Bronchial epithelial cell (primary cell): ENCODE data around the gene TRIM66. TPM values are rescaled to one million over a fixed set of nuclear protein-coding genes. Genes with fewer than 3 reads are reported as not detected.

Experiments used
- DNase-seq: peaks from one replicate; pipeline ENCODE4 v3.0.0-alpha.2; 2010; ENCODE audit warnings: low read depth
- FAIRE-seq: peaks from 2 replicates; lab custom pipeline; 2011; peaks lifted over from hg19 to GRCh38; lab: Jason Lieb, UNC
- H3K27me3 ChIP-seq: 2 replicates; pipeline ENCODE4 v1.5.1; 2011; ENCODE audit warnings: low read length; ENCODE audit not compliant: control insufficient read depth, insufficient read depth
- H3K36me3 ChIP-seq: 2 replicates; pipeline ENCODE4 v1.5.1; 2011; ENCODE audit warnings: low read length; ENCODE audit not compliant: control insufficient read depth, insufficient read depth
- H3K4me3 ChIP-seq: 2 replicates; pipeline ENCODE4 v1.5.1; 2011; ENCODE audit warnings: mild to moderate bottlenecking, low read depth, low read length, control low read depth
- total RNA-seq: library from RNA; depleted of rRNA; stranded (reverse); fragments of >200 nt; gene quantifications from 2 replicates; pipeline ENCODE4 v1.2.1, GENCODE V29; 2014
- TF ChIP-seq, protein P1 (sequence below): IDR thresholded peaks from 2 replicates; pipeline ENCODE4 v1.5.1; 2011; ENCODE audit warnings: mild to moderate bottlenecking, moderate library complexity, low read length, control low read depth, inconsistent platforms; ENCODE audit not compliant: insufficient read depth, severe bottlenecking

Gene TRIM66
- total RNA-seq, 1 donor from 2014 or later, result 4.2 TPM

DNA sequence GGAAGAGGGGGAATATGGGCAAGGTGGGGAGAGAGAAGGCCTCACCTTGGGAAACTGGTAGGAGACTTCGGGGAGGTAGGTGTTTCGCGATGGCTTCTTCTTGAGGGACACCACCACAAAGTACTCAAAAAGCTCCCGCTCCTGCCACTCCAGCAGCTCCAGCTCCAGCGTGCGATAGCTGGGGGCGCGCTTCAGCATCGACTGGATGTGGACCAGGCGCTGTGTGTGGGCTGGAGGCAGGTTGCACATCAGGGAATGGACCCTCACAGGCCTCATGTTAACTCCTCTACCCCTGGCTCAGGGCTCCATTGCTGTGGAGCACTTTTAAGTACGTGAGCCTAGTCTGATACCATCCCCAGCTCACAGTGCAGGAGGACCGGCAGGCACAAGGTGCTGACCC is 30.0 kb upstream of the TRIM66 start:
- H3K36me3 ChIP-seq, result peaks cover 26% of the 10 kb centered on the region
- no peaks in the 10 kb centered on the region for H3K27me3 ChIP-seq
- no peak overlapping the region for H3K4me3 ChIP-seq
- TF ChIP-seq, protein P1, sequence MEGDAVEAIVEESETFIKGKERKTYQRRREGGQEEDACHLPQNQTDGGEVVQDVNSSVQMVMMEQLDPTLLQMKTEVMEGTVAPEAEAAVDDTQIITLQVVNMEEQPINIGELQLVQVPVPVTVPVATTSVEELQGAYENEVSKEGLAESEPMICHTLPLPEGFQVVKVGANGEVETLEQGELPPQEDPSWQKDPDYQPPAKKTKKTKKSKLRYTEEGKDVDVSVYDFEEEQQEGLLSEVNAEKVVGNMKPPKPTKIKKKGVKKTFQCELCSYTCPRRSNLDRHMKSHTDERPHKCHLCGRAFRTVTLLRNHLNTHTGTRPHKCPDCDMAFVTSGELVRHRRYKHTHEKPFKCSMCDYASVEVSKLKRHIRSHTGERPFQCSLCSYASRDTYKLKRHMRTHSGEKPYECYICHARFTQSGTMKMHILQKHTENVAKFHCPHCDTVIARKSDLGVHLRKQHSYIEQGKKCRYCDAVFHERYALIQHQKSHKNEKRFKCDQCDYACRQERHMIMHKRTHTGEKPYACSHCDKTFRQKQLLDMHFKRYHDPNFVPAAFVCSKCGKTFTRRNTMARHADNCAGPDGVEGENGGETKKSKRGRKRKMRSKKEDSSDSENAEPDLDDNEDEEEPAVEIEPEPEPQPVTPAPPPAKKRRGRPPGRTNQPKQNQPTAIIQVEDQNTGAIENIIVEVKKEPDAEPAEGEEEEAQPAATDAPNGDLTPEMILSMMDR, result no peak
- FAIRE-seq (no peak), DNase-seq (no peak)

DNA sequence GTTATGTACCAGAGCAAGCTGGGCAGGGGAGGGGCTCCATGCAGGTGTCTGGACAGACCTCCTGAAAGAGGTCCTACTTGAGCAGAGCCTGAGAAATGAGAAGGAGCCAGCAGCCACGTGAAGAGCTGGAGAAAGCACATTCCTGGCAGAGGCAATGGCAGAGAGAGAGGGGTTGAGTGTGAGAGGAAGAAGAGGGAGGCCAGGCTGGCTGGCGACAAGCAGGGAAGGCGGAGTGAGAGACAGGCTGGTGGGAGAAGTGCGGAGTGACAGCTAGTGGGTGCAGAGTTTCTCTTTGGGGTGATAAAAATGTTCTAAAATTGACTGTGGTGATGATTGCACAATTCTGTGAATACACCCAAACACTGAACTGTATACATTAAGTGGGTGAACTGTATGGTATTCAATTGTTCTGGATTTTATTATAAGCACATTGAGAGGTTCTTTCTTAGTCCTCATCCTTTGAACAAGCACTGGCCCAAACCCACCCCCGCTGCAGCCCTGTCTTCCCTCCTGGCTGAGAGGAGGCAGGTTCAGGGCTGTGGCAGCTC is 29.5 kb upstream of the TRIM66 start:
- Histone ChIP-seq H3K4me3 (no peak overlapping the region), H3K36me3 (peaks cover 28% of the 10 kb centered on the region), H3K27me3 (no peaks in the 10 kb centered on the region)
- FAIRE-seq (no peak), DNase-seq (no peak)
- TF ChIP-seq, protein P1, result no peak

DNA sequence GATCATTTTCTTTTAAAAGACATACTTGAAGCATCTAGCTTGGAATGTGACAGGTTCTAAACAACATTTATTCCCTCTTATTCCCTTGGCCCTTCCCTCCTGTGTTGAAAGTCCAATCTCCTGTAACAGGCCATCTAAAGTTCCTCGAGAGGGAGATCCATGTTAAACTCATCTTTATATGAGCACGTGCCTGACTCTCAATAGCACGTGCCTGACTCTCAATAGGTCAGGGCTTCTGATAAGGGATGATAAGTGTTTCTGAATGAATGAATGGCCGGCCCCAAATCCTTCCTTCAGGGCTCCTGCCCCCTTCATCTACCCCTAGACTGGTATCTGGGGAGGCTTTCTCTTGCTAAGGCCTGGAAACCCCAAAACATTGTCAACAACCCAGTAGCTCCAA is 27.3 kb upstream of the TRIM66 start:
- Histone ChIP-seq H3K4me3 (no peak overlapping the region), H3K27me3 (no peaks in the 10 kb centered on the region), H3K36me3 (peaks cover 28% of the 10 kb centered on the region)
- DNase-seq (no peak), FAIRE-seq (no peak)
- TF ChIP-seq, protein P1, result no peak

DNA sequence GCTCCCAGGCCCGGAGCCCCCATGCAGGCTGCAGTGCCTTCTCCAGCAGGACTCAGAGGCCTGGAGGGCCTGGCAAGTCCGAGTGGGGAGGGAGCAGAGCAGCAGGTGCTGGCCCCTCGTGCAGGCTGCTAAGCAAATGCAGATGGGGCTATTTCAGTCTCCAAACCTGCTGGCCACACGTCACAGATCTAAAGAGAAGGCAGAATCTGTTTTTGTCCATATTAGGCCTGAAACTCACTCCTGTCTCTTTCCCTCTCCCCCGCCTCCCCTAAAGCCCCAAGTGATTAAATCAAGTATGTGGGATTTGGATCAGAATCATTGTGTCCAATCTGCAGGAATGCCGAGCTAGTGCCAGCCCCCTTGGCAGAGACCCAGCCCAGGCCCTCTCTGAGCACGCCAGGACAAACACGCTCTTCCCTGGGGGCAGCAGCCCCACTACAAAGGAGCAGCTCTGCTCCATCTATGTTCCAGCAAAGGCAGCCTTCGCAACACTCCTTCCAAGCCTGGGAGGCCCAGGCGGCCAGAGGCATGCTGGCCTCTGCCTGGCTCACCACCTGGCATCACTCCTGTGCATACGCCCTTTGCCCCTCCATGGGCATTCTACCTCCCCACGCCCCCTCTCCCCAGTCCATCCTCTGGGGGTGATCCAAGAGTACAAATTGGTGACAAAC is 26.7 kb upstream of the TRIM66 start:
- no peak for FAIRE-seq
- Histone ChIP-seq H3K4me3 (no peak overlapping the region), H3K27me3 (no peaks in the 10 kb centered on the region), H3K36me3 (peaks cover 28% of the 10 kb centered on the region)
- TF ChIP-seq, protein P1, result no peak
- DNase-seq, result no peak

DNA sequence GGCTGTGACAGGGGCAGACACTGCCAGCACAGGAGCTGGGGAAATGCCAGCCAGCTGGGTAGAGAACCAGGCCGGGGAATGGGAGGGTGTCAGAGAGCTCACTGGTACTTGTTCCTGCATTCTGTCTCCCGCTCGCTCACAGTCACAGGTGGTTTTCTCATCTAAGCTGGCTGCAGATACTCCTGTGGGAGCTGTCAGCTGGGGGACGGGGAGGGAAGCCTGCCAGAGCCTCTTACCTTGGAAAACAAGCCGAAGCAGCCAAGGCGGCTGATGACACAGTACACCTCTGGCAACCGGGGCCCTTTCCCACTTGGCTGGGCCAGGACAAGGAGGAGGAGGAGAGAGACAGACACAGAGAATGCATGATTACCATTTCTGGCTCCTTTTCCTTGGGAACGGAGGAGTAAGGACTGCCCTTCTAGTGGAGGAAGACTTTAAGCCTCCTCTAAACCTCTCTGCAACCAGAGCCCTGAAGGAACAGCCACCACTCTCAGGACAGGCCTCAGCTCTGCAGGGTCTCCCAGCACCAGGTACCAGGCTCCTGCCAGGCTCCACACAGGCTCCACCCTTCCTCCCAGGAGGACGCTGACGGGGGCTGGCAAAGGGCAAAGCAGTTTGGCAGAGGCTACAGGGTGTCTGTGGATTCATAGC is 25.2 kb upstream of the TRIM66 start:
- no peak for FAIRE-seq
- H3K36me3 ChIP-seq, result peaks cover 26% of the 10 kb centered on the region

More for the DNA sequence above, 25.2 kb upstream of the TRIM66 start:
- DNase-seq, result no peak
- TF ChIP-seq, protein P1, result no peak
- no peak overlapping the region for H3K4me3 ChIP-seq
- H3K27me3 ChIP-seq, result no peaks in the 10 kb centered on the region
